Measurements from ENCODE around the gene ACOT11. TPM values are rescaled to one million over a fixed set of nuclear protein-coding genes. Genes with fewer than 3 reads are reported as not detected.

Gene ACOT11
- total and polyA plus RNA-seq, 8 donors: 5.5 to 87.0 (median 19.6) TPM

DNA sequence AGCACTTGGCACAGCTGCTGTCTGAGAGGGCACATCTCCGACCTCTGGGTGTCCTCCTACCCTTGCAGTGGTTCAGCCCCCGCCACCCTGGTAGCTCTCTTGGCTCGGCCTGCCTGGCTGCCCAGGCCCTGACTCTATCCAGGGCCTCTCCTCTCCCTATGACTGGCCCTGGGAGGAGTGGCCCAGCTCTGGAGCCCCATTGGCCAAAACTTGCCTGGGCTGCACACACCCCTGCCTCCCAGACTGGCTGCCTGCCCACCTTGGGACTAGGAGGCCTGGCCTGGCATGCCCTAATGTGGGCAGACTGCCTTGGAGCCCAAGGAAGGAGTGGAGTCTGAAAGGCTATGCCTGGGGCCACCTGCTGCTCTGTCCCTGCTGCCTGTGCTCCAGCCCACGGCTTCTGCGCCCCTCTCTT lies 33.6 kb downstream of the ACOT11 start:
- H3K4me1 ChIP-seq: peaks cover 26 to 67% (median 44%) of the 10 kb centered on the region in 4 donors
- no peak overlapping the region for H3K4me3 ChIP-seq
- intact Hi-C loops (cut with DNase I; ENCODE audit: low total_unique reads): no loop called here
- TF ChIP-seq, protein P1, sequence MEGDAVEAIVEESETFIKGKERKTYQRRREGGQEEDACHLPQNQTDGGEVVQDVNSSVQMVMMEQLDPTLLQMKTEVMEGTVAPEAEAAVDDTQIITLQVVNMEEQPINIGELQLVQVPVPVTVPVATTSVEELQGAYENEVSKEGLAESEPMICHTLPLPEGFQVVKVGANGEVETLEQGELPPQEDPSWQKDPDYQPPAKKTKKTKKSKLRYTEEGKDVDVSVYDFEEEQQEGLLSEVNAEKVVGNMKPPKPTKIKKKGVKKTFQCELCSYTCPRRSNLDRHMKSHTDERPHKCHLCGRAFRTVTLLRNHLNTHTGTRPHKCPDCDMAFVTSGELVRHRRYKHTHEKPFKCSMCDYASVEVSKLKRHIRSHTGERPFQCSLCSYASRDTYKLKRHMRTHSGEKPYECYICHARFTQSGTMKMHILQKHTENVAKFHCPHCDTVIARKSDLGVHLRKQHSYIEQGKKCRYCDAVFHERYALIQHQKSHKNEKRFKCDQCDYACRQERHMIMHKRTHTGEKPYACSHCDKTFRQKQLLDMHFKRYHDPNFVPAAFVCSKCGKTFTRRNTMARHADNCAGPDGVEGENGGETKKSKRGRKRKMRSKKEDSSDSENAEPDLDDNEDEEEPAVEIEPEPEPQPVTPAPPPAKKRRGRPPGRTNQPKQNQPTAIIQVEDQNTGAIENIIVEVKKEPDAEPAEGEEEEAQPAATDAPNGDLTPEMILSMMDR (IDR thresholded peaks at IDR 0.05): no peak
- TF ChIP-seq POLR2AphosphoS5 (IDR thresholded peaks at IDR 0.05) (peak; percentile 73 to 84 (median 83)), POLR2A (IDR thresholded peaks at IDR 0.05) (peak in 2 of 4 donors; percentile 38 to 42), EP300 (IDR thresholded peaks at IDR 0.05) (peak; percentile 62)
- peak; percentile 91 to 97 for DNase-seq
- 29 to 38% (median 35%) methylated on average over 4 to 5 of the region's 5 CpGs; no CpG with 5 or more reads in 1 of the 5 donors for WGBS, 5 donors
- H3K27me3 ChIP-seq: no peaks in the 10 kb centered on the region
- no peaks in the 10 kb centered on the region for H3K9me3 ChIP-seq
- peak overlapping the region; percentile 80 to 89 (median 85) for H3K27ac ChIP-seq
- H3K36me3 ChIP-seq: peaks cover 0 to 14% (median 10%) of the 10 kb centered on the region in 4 donors

DNA sequence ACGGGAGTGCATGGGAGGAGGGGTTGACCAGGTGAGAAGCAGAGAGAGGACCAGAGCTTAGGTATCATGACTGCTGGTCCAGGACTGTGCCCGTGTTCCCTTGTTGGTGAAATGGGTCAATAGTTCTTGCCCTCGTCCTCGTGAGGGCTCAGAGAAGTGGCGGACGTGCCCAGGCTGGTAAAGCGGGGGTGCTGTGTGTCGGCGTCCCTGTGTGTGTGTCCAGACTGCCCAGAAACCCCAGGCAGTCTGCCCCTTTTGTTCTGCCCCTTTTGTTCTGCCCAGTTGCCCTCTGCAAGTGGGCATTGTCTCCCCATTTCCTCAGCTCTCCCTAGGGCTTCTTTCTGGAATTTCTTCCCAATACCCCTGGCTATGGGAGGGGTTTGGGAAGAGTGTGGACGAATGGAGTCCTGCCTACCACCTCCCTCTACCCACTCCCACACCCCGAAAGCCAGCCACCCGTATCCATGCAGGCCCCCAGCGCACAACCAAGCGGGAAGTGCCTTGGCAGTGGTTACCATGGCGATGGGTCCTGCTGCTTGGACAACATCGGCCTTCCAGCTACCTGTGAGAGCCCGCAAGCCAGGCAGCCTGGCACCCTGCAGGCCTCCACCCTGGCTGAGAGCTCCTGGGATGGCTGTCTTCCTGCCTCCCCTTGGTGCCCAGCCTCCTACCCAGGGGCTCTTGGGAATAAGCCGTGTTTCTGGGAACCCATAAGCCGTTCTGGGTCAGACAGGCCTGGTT lies 34.7 kb downstream of the ACOT11 start:
- Histone ChIP-seq H3K4me1 (peaks cover 24 to 63% (median 41%) of the 10 kb centered on the region in 4 donors), H3K36me3 (peaks cover 0 to 20% (median 17%) of the 10 kb centered on the region in 4 donors), H3K27me3 (no peaks in the 10 kb centered on the region), H3K4me3 (no peak overlapping the region), H3K9me3 (no peaks in the 10 kb centered on the region), H3K27ac (peak overlapping the region; percentile 67 to 89 (median 85))
- peak; percentile 34 to 82 for DNase-seq
- 77 to 89% (median 84%) methylated on average over 12 to 19 of the region's 19 CpGs for WGBS, 5 donors
- TF ChIP-seq POLR2A (IDR thresholded peaks at IDR 0.05) (no peak), POLR2AphosphoS5 (IDR thresholded peaks at IDR 0.05) (no peak), EP300 (IDR thresholded peaks at IDR 0.05) (no peak)
- TF ChIP-seq, protein P1 (IDR thresholded peaks at IDR 0.05): no peak
- intact Hi-C loops (cut with DNase I; ENCODE audit: low total_unique reads): no loop called here

DNA sequence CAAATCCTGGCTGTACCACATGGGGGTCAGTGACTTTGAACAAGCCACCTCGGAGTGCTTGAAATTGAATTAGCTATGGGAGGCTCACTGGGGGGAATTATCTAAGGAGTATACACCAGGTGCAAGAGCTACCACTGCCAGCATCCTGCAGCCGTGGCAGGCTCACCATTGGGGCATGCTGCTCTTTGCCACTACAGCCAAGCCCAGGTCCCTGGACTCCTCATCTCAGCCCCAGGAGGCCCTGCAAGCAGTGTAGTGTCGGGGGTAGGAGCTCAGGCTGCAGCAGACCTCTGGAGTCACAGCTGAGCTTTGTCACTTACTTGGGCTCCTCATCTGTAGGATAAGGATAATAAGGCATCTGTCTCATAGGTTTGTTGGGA lies 35.3 kb downstream of the ACOT11 start:
- no peaks in the 10 kb centered on the region for H3K9me3 ChIP-seq
- intact Hi-C loops (cut with DNase I; ENCODE audit: low total_unique reads): no loop called here
- H3K27ac ChIP-seq: peak overlapping the region in 1 of 5 donors; percentile 89
- DNase-seq: no peak
- peaks cover 0 to 22% (median 17%) of the 10 kb centered on the region in 4 donors for H3K36me3 ChIP-seq
- H3K4me3 ChIP-seq: no peak overlapping the region
- WGBS, 5 donors: 87 to 96% (median 94%) methylated on average over 3 of the region's 3 CpGs
- TF ChIP-seq POLR2A (IDR thresholded peaks at IDR 0.05) (no peak), POLR2AphosphoS5 (IDR thresholded peaks at IDR 0.05) (no peak), EP300 (IDR thresholded peaks at IDR 0.05) (no peak)
- TF ChIP-seq, protein P1 (IDR thresholded peaks at IDR 0.05): no peak
- no peaks in the 10 kb centered on the region for H3K27me3 ChIP-seq
- H3K4me1 ChIP-seq: peaks cover 20 to 57% (median 36%) of the 10 kb centered on the region in 4 donors

DNA sequence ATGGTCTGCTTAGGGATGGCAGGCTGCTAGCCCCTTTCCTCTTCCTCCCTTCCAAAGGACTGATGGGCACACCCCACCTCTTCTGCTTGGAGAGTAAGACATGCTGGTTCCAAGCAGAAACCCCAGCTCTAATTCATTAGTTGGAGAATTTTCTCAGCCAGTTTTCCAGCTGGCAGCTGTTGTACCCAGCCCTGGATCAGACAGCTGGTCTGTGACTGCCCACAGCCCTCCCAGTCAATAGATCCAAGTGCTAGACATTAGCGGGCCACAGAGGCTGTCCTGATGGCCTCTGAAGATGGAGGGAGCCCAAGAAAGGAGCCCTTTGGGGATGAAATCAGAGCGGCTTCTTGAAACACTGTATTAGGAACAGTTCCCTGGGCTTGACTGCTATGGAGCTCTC lies 35.8 kb downstream of the ACOT11 start:
- Histone ChIP-seq H3K27me3 (no peaks in the 10 kb centered on the region), H3K4me3 (no peak overlapping the region), H3K9me3 (no peaks in the 10 kb centered on the region), H3K4me1 (peaks cover 20 to 52% (median 31%) of the 10 kb centered on the region in 4 donors), H3K36me3 (peaks cover 0 to 28% (median 20%) of the 10 kb centered on the region in 4 donors), H3K27ac (peak overlapping the region in 1 of 5 donors; percentile 89)
- TF ChIP-seq EP300 (IDR thresholded peaks at IDR 0.05): no peak
- TF ChIP-seq POLR2A (IDR thresholded peaks at IDR 0.05): no peak
- TF ChIP-seq, protein P1 (IDR thresholded peaks at IDR 0.05): no peak
- TF ChIP-seq POLR2AphosphoS5 (IDR thresholded peaks at IDR 0.05): no peak
- WGBS, 5 donors: 67 to 95% (median 87%) methylated on average over 1 to 2 of the region's 2 CpGs
- no peak for DNase-seq
- intact Hi-C loops (cut with DNase I; ENCODE audit: low total_unique reads): no loop called here
